Endothelial cell of umbilical vein (primary cell): ENCODE data around the gene BCO1. TPM values are rescaled to one million over a fixed set of nuclear protein-coding genes. Genes with fewer than 3 reads are reported as not detected.

ENCODE experiments used
- BruUV-seq: library from RNA; stranded (reverse); fragments of 400-500 nt; replicated peaks from 2 replicates; lab custom pipeline; 2021; lab: Mats Ljungman, UMichigan
- CTCF ChIA-PET: fragments of 300-600, 350-600 bp; sonication (Branson Sonifier 250); formaldehyde crosslinking; loops from one replicate; lab custom pipeline; 2021; ENCODE audit warnings: antibody characterized with exemption, inconsistent platforms; lab: Charles Lee
- POLR2A ChIA-PET: fragments of 300-600, 350-600 bp; sonication (Branson Sonifier 250); formaldehyde crosslinking; loops from one replicate; lab custom pipeline; 2021; ENCODE audit warnings: antibody characterized with exemption, inconsistent platforms; lab: Charles Lee
- DNase-seq: peaks from one replicate; pipeline ENCODE4 v3.0.0-alpha.2; 2011; ENCODE audit warnings: low read depth, low spot score
- FAIRE-seq: peaks from 2 replicates; lab custom pipeline; 2011; peaks lifted over from hg19 to GRCh38; lab: Jason Lieb, UNC
- H2AFZ ChIP-seq: 2 replicates; pipeline ENCODE4 v1.6.0; 2012; ENCODE audit warnings: low read depth, low read length, control low read depth, inconsistent platforms
- H3K27ac ChIP-seq: 2 replicates; pipeline ENCODE4 v1.5.1; 2011; ENCODE audit warnings: low read depth, mild to moderate bottlenecking, control low read depth, low read length, moderate library complexity; ENCODE audit not compliant: insufficient read depth
- H3K27me3 ChIP-seq, 2 experiments: 2 replicates each; pipeline versions ENCODE4 v1.6.0 to v1.6.1; 2011; ENCODE audit warnings: low read length in 2 of 2, mixed read lengths in 1 of 2; ENCODE audit not compliant: control insufficient read depth in 2 of 2, insufficient read depth in 2 of 2
- H3K36me3 ChIP-seq, 2 experiments: 2 replicates in 1 of 2; 3 replicates in 1 of 2; pipeline ENCODE4 v1.5.1; 2011; ENCODE audit warnings: low read length in 2 of 2, mild to moderate bottlenecking in 1 of 2, moderate library complexity in 1 of 2; ENCODE audit not compliant: control insufficient read depth in 2 of 2, insufficient read depth in 2 of 2; ENCODE audit errors: extremely low read depth in 1 of 2
- H3K4me1 ChIP-seq: 3 replicates; pipeline ENCODE4 v1.5.1; 2011; ENCODE audit warnings: mild to moderate bottlenecking, low read length; ENCODE audit not compliant: control insufficient read depth, insufficient read depth; ENCODE audit errors: extremely low read depth
- H3K4me2 ChIP-seq: 2 replicates; pipeline ENCODE4 v1.6.1; 2011; ENCODE audit warnings: low read length, control low read depth, mixed read lengths; ENCODE audit not compliant: insufficient read depth
- H3K4me3 ChIP-seq, 3 experiments: fragments of 200-600 bp in 1 of 3; sonication (generic), shearing (Covaris generic) in 1 of 3; replicated peaks in 1 of 3; 2 replicates each; pipeline ENCODE4 v1.5.1; 2011 to 2016; ENCODE audit warnings: control low read depth in 3 of 3, low read length in 3 of 3, mild to moderate bottlenecking in 2 of 3, inconsistent platforms in 1 of 3, low read depth in 1 of 3, moderate library complexity in 1 of 3; ENCODE audit not compliant: insufficient read depth in 1 of 3
- H3K79me2 ChIP-seq: 2 replicates; pipeline ENCODE4 v1.6.0; 2012; ENCODE audit warnings: low read length, inconsistent platforms; ENCODE audit not compliant: control insufficient read depth, insufficient read depth
- H3K9ac ChIP-seq: replicated peaks from 2 replicates; pipeline ENCODE3; 2011; ENCODE audit warnings: low read length, control low read depth; ENCODE audit not compliant: insufficient read depth; ENCODE audit errors: extremely low read depth
- H3K9me1 ChIP-seq: replicated peaks from 3 replicates; pipeline ENCODE4 v1.6.0; 2011; ENCODE audit warnings: mild to moderate bottlenecking, low read length; ENCODE audit not compliant: control insufficient read depth, insufficient read depth; ENCODE audit errors: extremely low read depth
- H3K9me3 ChIP-seq: replicated peaks from 2 replicates; pipeline ENCODE4 v1.5.1; 2012; ENCODE audit warnings: low read length, inconsistent platforms; ENCODE audit not compliant: control insufficient read depth, insufficient read depth
- H4K20me1 ChIP-seq: replicated peaks from 2 replicates; pipeline ENCODE3; 2011; ENCODE audit warnings: mild to moderate bottlenecking, low read length; ENCODE audit not compliant: control insufficient read depth, insufficient read depth; ENCODE audit errors: extremely low read depth
- CTCF ChIP-seq, 2 donors: IDR thresholded peaks; 1 replicate in 1 of 2; 2 replicates in 1 of 2; pipeline ENCODE4 v1.5.1; 2011; ENCODE audit warnings: low read length in 2 of 2, mild to moderate bottlenecking in 2 of 2, moderate library complexity in 2 of 2, control low read depth in 1 of 2, inconsistent platforms in 1 of 2, low read depth in 1 of 2; ENCODE audit not compliant: insufficient read depth in 1 of 2; ENCODE audit errors: extremely low read depth in 1 of 2
- EZH2 ChIP-seq: IDR thresholded peaks from 2 replicates; pipeline ENCODE4 v1.6.1; 2012; ENCODE audit warnings: borderline replicate concordance, low read depth, mild to moderate bottlenecking, moderate library complexity, low read length, inconsistent platforms; ENCODE audit not compliant: severe bottlenecking
- FOS ChIP-seq: IDR thresholded peaks from 2 replicates; pipeline ENCODE4 v1.6.1; 2011; ENCODE audit warnings: mild to moderate bottlenecking, low read length, moderate library complexity, borderline replicate concordance; ENCODE audit not compliant: insufficient read depth
- GATA2 ChIP-seq: IDR thresholded peaks from 2 replicates; pipeline ENCODE4 v1.7.0; 2011; ENCODE audit warnings: low read depth, mild to moderate bottlenecking, moderate library complexity, mixed read lengths, low read length; ENCODE audit not compliant: insufficient read length, insufficient read depth
- JUN ChIP-seq: IDR thresholded peaks from 2 replicates; pipeline ENCODE4 v1.6.1; 2011; ENCODE audit warnings: borderline replicate concordance, low read depth; ENCODE audit not compliant: insufficient read length, insufficient read depth
- MYC ChIP-seq: IDR thresholded peaks from one replicate; pipeline ENCODE4 v1.6.1; 2011; ENCODE audit warnings: mild to moderate bottlenecking, low read depth, low read length
- POLR2A ChIP-seq: IDR thresholded peaks from 2 replicates; pipeline ENCODE4 v1.6.1; 2012; ENCODE audit warnings: low read depth, mild to moderate bottlenecking, control low read depth, low read length
- POLR2AphosphoS5 ChIP-seq: IDR thresholded peaks from 2 replicates; pipeline ENCODE4 v1.6.1; 2012; ENCODE audit warnings: low read depth, mild to moderate bottlenecking, control low read depth, low read length, moderate library complexity; ENCODE audit not compliant: insufficient read depth
- dilution Hi-C: fragments of 300-500 bp; cut with MboI; formaldehyde crosslinking; loops from one replicate; pipeline ENCODE4 v1.15.0; 2019; ENCODE audit warnings: low sequenced_read_pairs; ENCODE audit not compliant: extremely low pct_ligation_motif_present
- intact Hi-C: fragments of 100-400 bp; cut with micrococcal nuclease; formaldehyde crosslinking; loops from one replicate; pipeline ENCODE4 v1.10.0; 2022
- polyA plus RNA-seq, 4 experiments: library from polyadenylated mRNA; depleted of rRNA in 3 of 4; stranded (reverse) in 3 of 4; unstranded in 1 of 4; fragments of >200 nt; gene quantifications; 2 replicates each; pipeline versions ENCODE4 v1.2.1 to v1.2.3, GENCODE V29; 2011 to 2012; ENCODE audit warnings: missing spikeins in 1 of 4
- total RNA-seq: library from RNA; stranded (reverse); gene quantifications from 2 replicates; pipeline ENCODE4 v1.2.3, GENCODE V29; 2021
- TF ChIP-seq, protein P1 (sequence below): IDR thresholded peaks from 2 replicates; pipeline ENCODE4 v1.6.1; 2011; ENCODE audit not compliant: insufficient read depth, insufficient read length

The BCO1 gene
- total and polyA plus RNA-seq, 2 donors (not counting 3 experiments of a cell fraction or from before 2014, with no cell fraction given): not detected

GRCh38 chr16:81307770-81308169, 69.3 kb downstream of the BCO1 start:
- Histone ChIP-seq H3K9me3 (no peaks in the 10 kb centered on the region), H4K20me1 (no peaks in the 10 kb centered on the region), H3K9ac (no peak overlapping the region), H3K79me2 (peaks cover 2% of the 10 kb centered on the region), H3K27me3 (no peaks in the 10 kb centered on the region), H3K4me1 (no peaks in the 10 kb centered on the region), H3K36me3 (no peaks in the 10 kb centered on the region), H2AFZ (no peak overlapping the region), H3K27ac (no peak overlapping the region), H3K9me1 (no peaks in the 10 kb centered on the region), H3K4me3 (no peak overlapping the region), H3K4me2 (no peak overlapping the region)
- intact Hi-C loops (no loop called here), dilution Hi-C loops (no loop called here)
- BruUV-seq: no TSS peak
- TF ChIP-seq EZH2 (no peak), POLR2A (no peak), GATA2 (no peak), CTCF (IDR thresholded peaks at IDR 0.05; ENCODE audit: extremely low read depth in 1 of 2, insufficient read depth in 1 of 2, low read depth in 1 of 2, low read length in 2 of 2) (no peak), MYC (no peak), POLR2AphosphoS5 (no peak), FOS (no peak), JUN (no peak)
- TF ChIP-seq, protein P1, sequence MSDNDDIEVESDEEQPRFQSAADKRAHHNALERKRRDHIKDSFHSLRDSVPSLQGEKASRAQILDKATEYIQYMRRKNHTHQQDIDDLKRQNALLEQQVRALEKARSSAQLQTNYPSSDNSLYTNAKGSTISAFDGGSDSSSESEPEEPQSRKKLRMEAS: no peak
- ChIA-PET CTCF (interaction anchor here (1.2 kb wide), 1 partner anchor 47 kb away, joined by 5 read pairs; no protein-coding TSS in a partner anchor), POLR2A (no interaction called here)
- no peak for DNase-seq
- no peak for FAIRE-seq
